GM19023 (cell line): ENCODE data around the gene OTX1.
"Not testable (repeated sequence)": the region's sequence is repeated elsewhere in the genome, so short reads cannot be mapped to it uniquely, and the experiment has no call there.

Experiments
- ATAC-seq: cut with Tn5 transposase; IDR thresholded peaks from one replicate; pipeline ENCODE4 v1.9.1; 2021; ENCODE audit warnings: mild to moderate bottlenecking, moderate library complexity; ENCODE audit not compliant: unreplicated experiment

The OTX1 gene

GRCh38 chr2:63058144-63058920 lies 7.7 kb downstream of the OTX1 start:
- no peak for ATAC-seq

DNA sequence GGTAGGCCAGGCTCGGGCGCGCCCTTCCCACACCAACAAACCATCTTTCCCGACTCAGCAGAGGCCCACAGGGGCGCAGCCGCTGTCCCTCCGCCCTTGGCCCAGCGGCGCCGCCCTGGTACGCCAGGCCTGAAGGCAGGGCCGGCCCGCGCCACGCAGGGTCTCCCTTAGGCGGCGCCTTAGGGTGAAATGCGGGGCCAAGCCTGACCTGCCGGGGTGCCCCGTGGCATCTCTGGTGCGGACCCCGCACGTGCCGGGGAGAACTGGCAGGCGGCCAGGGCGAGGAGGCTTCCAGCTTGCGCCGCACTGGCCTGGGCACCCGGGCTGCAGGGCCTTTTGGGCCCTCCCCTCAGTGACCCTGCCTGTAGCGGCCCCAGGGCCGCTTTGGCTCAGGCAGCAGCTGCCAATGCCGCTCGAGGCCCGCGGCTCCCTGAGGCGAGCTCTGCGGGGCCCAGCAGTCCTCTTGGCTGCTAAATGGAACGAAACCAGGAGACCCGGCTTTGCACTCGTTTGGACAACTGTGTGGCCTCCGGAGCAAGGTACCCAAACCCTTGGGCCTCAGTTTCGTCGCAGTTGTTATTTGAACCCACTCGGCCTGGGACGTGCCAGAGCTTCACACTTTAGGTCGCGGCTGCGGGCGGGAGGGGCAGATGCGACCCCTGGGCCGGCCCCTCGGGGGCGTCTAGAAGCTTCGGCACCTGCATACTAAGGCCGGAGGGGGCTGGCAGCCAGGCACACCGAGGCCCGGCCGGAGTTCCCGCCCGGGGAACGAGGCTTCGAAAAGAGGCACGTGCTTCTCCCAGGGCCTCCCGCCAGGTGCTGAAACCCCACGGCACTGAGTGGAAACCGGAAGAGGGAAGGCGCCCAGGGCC lies 8.5 kb downstream of the OTX1 start:
- ATAC-seq = no peak

DNA sequence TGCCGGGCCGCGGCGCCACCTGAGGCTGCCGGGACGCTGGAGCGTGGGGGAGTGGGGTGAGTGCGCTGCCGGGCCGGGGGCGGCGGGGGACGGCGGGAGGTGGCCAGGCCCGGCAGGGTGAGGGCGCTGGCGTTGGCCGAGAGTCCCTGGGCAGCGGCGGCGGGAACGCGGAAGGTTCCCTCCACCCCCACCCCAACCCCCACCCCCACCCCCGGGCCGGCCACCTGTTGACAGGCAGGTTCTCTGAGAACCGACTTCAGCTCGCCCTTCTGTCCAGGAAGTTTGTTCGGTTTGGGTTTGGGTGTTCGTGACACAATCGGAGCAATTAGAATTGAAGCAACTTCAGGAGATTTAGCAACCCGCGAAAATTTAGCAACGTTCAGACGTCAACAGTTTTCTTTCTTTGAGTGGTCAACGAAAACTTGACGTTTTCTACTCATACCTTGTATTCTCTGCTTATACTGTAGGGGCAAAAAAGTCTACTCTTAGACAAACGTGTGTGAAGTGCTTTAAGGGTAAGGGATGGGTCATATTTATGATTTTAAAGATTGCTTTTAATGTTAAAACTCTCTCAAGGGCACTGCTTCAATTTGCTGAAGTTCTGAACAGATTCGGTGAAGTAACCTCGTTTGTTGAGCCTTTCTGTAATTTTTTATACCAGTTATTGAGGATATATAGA lies 9.3 kb downstream of the OTX1 start:
- ATAC-seq = no peak

- no peak for ATAC-seq
Measured at GRCh38 chr2:63060472-63060991, 9.9 kb downstream of the OTX1 start.

DNA sequence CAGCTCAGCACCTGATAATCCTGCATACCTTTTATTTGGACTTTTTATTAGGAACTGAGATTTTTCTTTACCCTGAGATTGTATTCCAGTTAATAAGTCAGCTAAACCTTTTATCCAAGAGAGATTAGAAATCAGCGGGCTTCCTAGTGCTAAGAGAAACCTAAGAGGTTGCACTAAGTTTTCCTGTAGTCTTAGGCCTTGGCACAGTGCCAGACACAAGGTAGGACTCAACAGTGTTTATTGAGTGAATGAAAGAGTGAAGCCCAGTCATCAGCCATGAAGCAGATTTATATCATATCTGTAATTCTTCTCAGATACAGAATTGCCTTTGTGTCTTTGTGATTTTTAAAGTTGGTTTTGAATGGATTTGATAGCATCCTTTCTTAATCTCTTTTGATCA lies 13.6 kb downstream of the OTX1 start:
- ATAC-seq = no peak

DNA sequence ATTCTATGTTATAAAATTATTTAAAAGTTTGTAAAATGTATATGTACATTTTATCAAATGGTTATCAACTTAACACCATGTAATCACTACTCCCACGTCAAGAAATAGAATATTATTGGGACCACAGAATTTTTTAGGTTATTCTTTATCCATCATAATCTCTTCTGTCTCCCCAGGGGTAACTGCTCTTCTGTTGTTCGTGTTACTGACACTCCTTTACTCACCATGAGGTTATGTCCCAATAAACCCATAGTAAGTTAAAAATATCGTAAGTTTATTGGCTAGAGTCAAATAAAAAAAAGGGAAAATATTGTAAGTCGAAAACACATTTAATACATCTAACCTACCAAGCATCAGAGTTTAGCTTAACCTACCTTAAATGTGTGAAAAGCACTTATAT lies 14.0 kb downstream of the OTX1 start:
- ATAC-seq = no peak

- no peak for ATAC-seq
Measured at GRCh38 chr2:63066265-63066664, 15.6 kb downstream of the OTX1 start.

- ATAC-seq = no peak
Measured at GRCh38 chr2:63066838-63067237, 16.2 kb downstream of the OTX1 start.

DNA sequence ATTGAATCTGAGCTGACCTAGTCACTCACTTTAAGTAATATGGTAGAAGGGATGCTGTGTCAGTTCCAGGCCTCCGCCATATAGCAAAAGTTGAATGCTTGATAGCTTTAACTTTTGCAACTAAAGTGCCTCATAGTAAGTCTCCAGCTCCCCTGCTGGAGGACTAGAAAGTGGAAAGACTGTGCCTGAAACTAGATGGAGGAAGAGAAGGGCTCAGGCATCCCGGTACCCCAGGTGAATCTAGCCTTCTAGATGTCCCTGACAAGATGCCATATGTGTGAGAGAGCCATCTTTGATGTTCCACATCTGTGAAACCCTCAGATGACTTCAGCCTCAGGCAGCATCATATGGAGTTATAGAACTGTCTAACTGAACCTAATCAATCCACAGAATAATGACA lies 21.0 kb downstream of the OTX1 start:
- no peak for ATAC-seq

GRCh38 chr2:63073994-63074393 lies 23.4 kb downstream of the OTX1 start:
- ATAC-seq = no peak

GRCh38 chr2:63074399-63074798 lies 23.8 kb downstream of the OTX1 start:
- not testable (repeated sequence) for ATAC-seq

DNA sequence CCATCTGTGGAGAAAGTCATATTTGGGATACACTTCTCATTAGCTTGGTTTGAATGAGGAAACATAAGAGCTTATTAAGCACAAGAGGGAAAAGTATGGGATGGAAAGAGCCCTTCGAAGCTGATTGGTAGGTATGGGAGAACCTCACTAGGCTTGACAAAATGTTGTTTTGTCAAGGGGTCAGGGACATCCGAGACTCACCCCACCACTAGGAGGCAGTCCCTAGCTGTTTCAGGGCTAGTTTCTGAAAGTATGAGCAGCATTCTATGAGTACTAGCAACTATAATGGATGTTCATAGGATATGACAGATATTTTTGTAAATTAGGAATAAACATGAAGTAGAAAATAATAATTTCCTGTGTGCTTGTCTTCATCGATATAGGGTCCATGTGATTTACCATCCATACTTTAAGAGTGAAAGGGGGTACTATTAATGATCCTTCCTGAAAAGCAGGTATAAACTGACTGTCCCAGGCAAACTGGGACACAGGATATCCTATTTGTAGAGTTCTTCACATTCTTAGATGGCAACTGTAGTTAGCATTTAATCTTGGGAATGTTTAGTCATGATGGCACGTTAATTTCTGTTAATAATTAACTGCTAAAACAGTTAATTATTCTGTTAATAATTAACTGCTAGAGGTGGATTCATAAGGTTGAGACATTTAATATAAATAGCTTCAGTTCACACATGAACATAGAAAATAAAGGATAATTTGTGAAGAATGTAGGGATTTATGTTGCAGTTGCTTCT lies 28.4 kb downstream of the OTX1 start:
- ATAC-seq = no peak

GRCh38 chr2:63081404-63081803 lies 30.8 kb downstream of the OTX1 start:
- no peak for ATAC-seq

- no peak for ATAC-seq
Measured at GRCh38 chr2:63086687-63087086, 36.1 kb downstream of the OTX1 start.

DNA sequence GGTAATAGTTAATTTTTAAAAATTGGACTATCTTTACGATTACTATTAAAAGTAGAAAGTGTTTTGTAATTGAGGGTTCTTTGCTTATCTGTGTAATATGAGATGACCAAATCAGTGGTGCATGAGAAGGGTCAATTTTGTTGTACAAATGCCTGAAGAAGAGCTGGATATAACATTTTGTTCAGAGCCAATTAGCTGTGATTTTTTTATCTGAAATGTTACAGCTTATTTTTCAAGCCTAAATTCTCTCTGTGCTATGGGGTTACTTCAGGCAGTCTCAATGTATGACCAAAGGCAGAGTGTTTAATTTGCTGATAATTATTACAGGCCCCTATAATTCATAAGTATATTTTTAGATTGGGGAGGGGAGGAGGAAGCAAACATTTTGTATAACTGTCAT lies 41.8 kb downstream of the OTX1 start:
- ATAC-seq = no peak

GRCh38 chr2:63092857-63093256 lies 42.2 kb downstream of the OTX1 start:
- ATAC-seq = no peak

DNA sequence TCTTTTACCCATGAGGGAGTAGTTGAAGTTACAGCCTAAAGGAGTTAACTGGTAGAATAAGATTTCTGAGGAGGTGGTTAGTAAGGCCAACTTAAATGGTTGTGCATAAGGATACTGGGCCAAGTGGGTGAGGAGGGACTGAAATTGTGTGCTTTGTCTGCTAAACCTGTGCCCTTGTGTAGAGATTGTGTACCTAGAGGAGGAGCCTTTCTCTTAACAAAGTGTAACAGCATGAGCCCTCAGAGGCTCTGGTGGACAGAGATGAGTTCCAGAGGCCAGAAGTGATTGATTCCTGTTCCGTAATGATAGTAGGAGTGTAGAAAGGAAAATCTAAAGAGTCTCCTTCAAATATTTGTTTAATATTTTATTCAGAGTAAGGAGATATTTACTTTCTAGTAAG lies 42.9 kb downstream of the OTX1 start:
- ATAC-seq = no peak

GRCh38 chr2:63096491-63096890 lies 45.9 kb downstream of the OTX1 start:
- no peak for ATAC-seq

- no peak for ATAC-seq
Measured at GRCh38 chr2:63099032-63099431, 48.4 kb downstream of the OTX1 start.

DNA sequence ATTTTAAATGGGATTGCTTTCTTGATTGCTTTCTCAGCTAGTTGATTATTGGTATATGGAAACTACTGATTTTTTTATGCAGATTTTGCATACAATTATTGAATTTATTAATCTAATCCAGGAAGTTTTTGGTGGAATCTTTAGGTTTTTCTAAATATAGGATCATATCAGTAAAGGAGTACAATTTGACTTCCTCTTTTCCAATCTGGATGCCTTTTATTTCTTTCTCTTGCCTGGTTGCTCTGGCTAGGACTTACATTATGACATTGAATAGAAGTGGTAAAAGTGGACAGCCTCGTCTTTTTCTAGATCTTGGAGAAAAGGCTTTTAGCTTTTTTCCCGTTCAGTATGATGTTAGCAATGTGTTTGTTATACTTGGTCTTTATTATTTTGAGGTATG lies 51.3 kb downstream of the OTX1 start:
- no peak for ATAC-seq

GRCh38 chr2:63104482-63104881 lies 53.9 kb downstream of the OTX1 start:
- no peak for ATAC-seq
